K562 (cell line): ENCODE measurements around the gene NLRC3. TPM values are rescaled to one million over a fixed set of nuclear protein-coding genes. Genes with fewer than 3 reads are reported as not detected.

ENCODE experiments used
- ATAC-seq: fragments of 200-7000 bp; cut with Tn5 transposase; 3 replicates; pipeline ENCODE4 v1.9.1; 2020; ENCODE audit warnings: moderate library complexity
- BruUV-seq: library from RNA; stranded (reverse); fragments of 400-500 nt; replicated peaks from 2 replicates; lab custom pipeline; 2021; lab: Mats Ljungman, UMichigan
- CTCF ChIA-PET: fragments of 300-600 bp; formaldehyde crosslinking; extraction: SDS; loops from one replicate; lab custom pipeline; 2021; ENCODE audit warnings: low intra/inter-chr PET ratio; lab: Yijun Ruan, JAX
- POLR2A ChIA-PET: fragments of 300-600, 350-650 bp; sonication (Branson Sonifier 250); formaldehyde crosslinking; extraction: SDS; loops from one replicate; lab custom pipeline; 2021; ENCODE audit warnings: antibody characterized with exemption, inconsistent platforms; lab: Yijun Ruan, JAX
- DNase-seq, 4 experiments: peaks; one replicate each; pipeline versions ENCODE4 v3.0.0 to v3.0.0-alpha.2; 2011 to 2018; ENCODE audit warnings: low spot score in 3 of 4, mixed read lengths in 3 of 4; ENCODE audit errors: extremely low read depth in 1 of 4
- FAIRE-seq: peaks from 2 replicates; lab custom pipeline; 2011; peaks lifted over from hg19 to GRCh38; lab: Jason Lieb, UNC
- H2AFZ ChIP-seq: 2 replicates; pipeline ENCODE4 v1.6.0; 2011; ENCODE audit warnings: low read depth, low read length, control low read depth, inconsistent platforms
- H3K27ac ChIP-seq: fragments of 200-600 bp; 3 replicates; pipeline ENCODE4 v1.8.0; 2011; ENCODE audit warnings: low read depth, mild to moderate bottlenecking, control low read depth, inconsistent platforms, low read length, moderate library complexity, mixed read lengths; ENCODE audit errors: extremely low read depth
- H3K27me3 ChIP-seq, 2 experiments: fragments of 300-600 bp in 1 of 2; 2 replicates in 1 of 2; 3 replicates in 1 of 2; pipeline versions ENCODE4 v1.6.0 to v1.8.0; 2011; ENCODE audit warnings: inconsistent platforms in 2 of 2, low read length in 2 of 2, mild to moderate bottlenecking in 1 of 2, mixed read lengths in 1 of 2, moderate library complexity in 1 of 2; ENCODE audit not compliant: control insufficient read depth in 2 of 2, insufficient read depth in 2 of 2
- H3K36me3 ChIP-seq: fragments of 300-600 bp; 3 replicates; pipeline ENCODE4 v1.8.0; 2011; ENCODE audit warnings: mild to moderate bottlenecking, low read length, inconsistent platforms; ENCODE audit not compliant: control insufficient read depth, insufficient read depth
- H3K4me1 ChIP-seq, 2 experiments: fragments of 200-600 bp in 1 of 2; replicated peaks in 1 of 2; 2 replicates in 1 of 2; 3 replicates in 1 of 2; pipeline versions ENCODE4 v1.5.1 to v1.8.0; 2011; ENCODE audit warnings: inconsistent platforms in 2 of 2, low read length in 2 of 2, mild to moderate bottlenecking in 1 of 2, mixed read lengths in 1 of 2, moderate library complexity in 1 of 2; ENCODE audit not compliant: control insufficient read depth in 2 of 2, insufficient read depth in 2 of 2
- H3K4me2 ChIP-seq: 2 replicates; pipeline ENCODE4 v1.6.1; 2011; ENCODE audit warnings: low read length, control low read depth, inconsistent platforms, mixed read lengths; ENCODE audit not compliant: insufficient read depth
- H3K4me3 ChIP-seq: fragments of 200-600 bp; sonication (generic), shearing (Covaris generic); 2 replicates; pipeline ENCODE4 v1.5.1; 2016; ENCODE audit warnings: control low read depth, inconsistent platforms
- H3K79me2 ChIP-seq: fragments of 200-600 bp; 3 replicates; pipeline ENCODE4 v1.8.0; 2011; ENCODE audit warnings: low read length, inconsistent platforms; ENCODE audit not compliant: control insufficient read depth, insufficient read depth
- H3K9ac ChIP-seq, 2 experiments: 2 replicates each; pipeline versions ENCODE4 v1.6.0 to v1.6.1; 2011; ENCODE audit warnings: low read depth in 2 of 2, low read length in 2 of 2, control low read depth in 1 of 2, inconsistent platforms in 1 of 2, mild to moderate bottlenecking in 1 of 2, mixed read lengths in 1 of 2; ENCODE audit not compliant: insufficient read depth in 1 of 2
- H3K9me1 ChIP-seq: one replicate; pipeline ENCODE4 v1.6.0; 2011; ENCODE audit warnings: inconsistent platforms, mild to moderate bottlenecking, low read length, moderate library complexity; ENCODE audit not compliant: control insufficient read depth, insufficient read depth
- H3K9me3 ChIP-seq: replicated peaks from 2 replicates; pipeline ENCODE4 v1.5.1; 2011; ENCODE audit warnings: low read depth, low read length, inconsistent platforms; ENCODE audit not compliant: control insufficient read depth, insufficient read depth
- H4K20me1 ChIP-seq: replicated peaks from 2 replicates; pipeline ENCODE4 v1.6.1; 2011; ENCODE audit warnings: low read length, inconsistent platforms, mixed read lengths; ENCODE audit not compliant: control insufficient read depth, insufficient read depth
- CBX3 ChIP-seq, 2 experiments: IDR thresholded peaks; 1 replicate in 1 of 2; 2 replicates in 1 of 2; pipeline ENCODE4 v1.6.1; 2012; ENCODE audit warnings: inconsistent platforms in 2 of 2, low read length in 2 of 2, borderline replicate concordance in 1 of 2, control low read depth in 1 of 2
- EHMT2 ChIP-seq: fragments of 450-650 bp; IDR thresholded peaks from 2 replicates; pipeline ENCODE4 v1.6.1; 2018; ENCODE audit warnings: antibody characterized with exemption
- FOXJ3 ChIP-seq: sonication (generic); formaldehyde crosslinking; IDR thresholded peaks from 2 replicates; pipeline ENCODE4 v1.4.0; 2020; ENCODE audit warnings: mild to moderate bottlenecking, missing genetic modification reagents
- WGBS: fragments of 100-300 bp; shearing (Covaris generic); methylation state at CpG from one replicate; pipeline ENCODE4 v1.1.6; 2016; ENCODE audit warnings: low coverage, mixed read lengths; ENCODE audit not compliant: insufficient coverage; ENCODE audit errors: missing lambda C conversion rate; 5-methylcytosine and 5-hydroxymethylcytosine counted together
- in situ Hi-C: fragments of 300-500 bp; cut with MboI; formaldehyde crosslinking; loops from 4 replicates; pipeline ENCODE4 v1.15.0; 2018; ENCODE audit warnings: inconsistent platforms, mixed read lengths
- intact Hi-C: fragments of 100-400 bp; cut with micrococcal nuclease; formaldehyde crosslinking; loops from 2 replicates; pipeline ENCODE4 v1.14.2; 2022
- polyA plus RNA-seq, 8 experiments: library from polyadenylated mRNA; depleted of rRNA in 4 of 8; stranded (reverse) in 5 of 8; unstranded in 3 of 8; fragments of >200 nt; fragmentation: Nextera tagmentation in 2 of 8; fragmentation: Illumina TruSeq in 1 of 8; extraction: Ambion mirVana in 2 of 8; extraction: Trizol in 1 of 8; gene quantifications; 2 replicates each; pipeline versions ENCODE4 v1.2.1 to v1.2.3, GENCODE V29; 2011 to 2014; ENCODE audit warnings: inconsistent platforms in 1 of 8, missing spikeins in 1 of 8
- total RNA-seq, 7 experiments: library from RNA; depleted of rRNA in 6 of 7; stranded (reverse); fragments of >200 nt in 6 of 7; fragmentation: Illumina TruSeq in 2 of 7; extraction: Trizol in 2 of 7; gene quantifications; 2 replicates each; pipeline versions ENCODE4 v1.2.1 to v1.2.3, GENCODE V29; 2011 to 2021; ENCODE audit warnings: low replicate concordance in 1 of 7

The NLRC3 gene
- total and polyA plus RNA-seq, 9 of the 15 experiments (the other 6 are each of a cell fraction or from before 2014, with no cell fraction given), result 0.03 to 0.13 (median 0.03) TPM; not detected in 4

GRCh38 chr16:3553138-3553923 is 23.9 kb downstream of the NLRC3 start:
- ChIA-PET POLR2A (interaction anchor here (0.5 to 1.4 kb wide), 2 partner anchors 13 to 29 kb away, joined by 3 read pairs; no protein-coding TSS in a partner anchor), CTCF (no interaction called here)
- Histone ChIP-seq H3K9me1 (peaks cover 3% of the 10 kb centered on the region), H3K9me3 (no peaks in the 10 kb centered on the region), H3K4me2 (no peak overlapping the region), H3K9ac (no peak overlapping the region), H3K79me2 (no peaks in the 10 kb centered on the region), H3K4me1 (no peaks in the 10 kb centered on the region; a peak in 1 of 5 replicates), H3K4me3 (no peak overlapping the region), H4K20me1 (no peaks in the 10 kb centered on the region), H3K27ac (no peak overlapping the region), H2AFZ (no peak overlapping the region), H3K36me3 (no peaks in the 10 kb centered on the region), H3K27me3 (peaks cover 29 to 62% of the 10 kb centered on the region in 2 experiments)
- no TSS peak for BruUV-seq
- 5% methylated on average over 11 of the region's 11 CpGs for WGBS
- ATAC-seq (no peak), FAIRE-seq (no peak), DNase-seq (no peak)
- intact Hi-C loops, result no loop called here
- in situ Hi-C loops, result no loop called here
- no peak for TF ChIP-seq FOXJ3 (CRISPR knock-in tag)

GRCh38 chr16:3550851-3551847 is 26.1 kb downstream of the NLRC3 start:
- no peaks in the 10 kb centered on the region for H4K20me1 ChIP-seq
- FAIRE-seq (no peak), ATAC-seq (no peak), DNase-seq (no peak)
- H3K4me2 ChIP-seq, result no peak overlapping the region
- no peak overlapping the region for H2AFZ ChIP-seq
- no peaks in the 10 kb centered on the region for H3K36me3 ChIP-seq
- H3K27me3 ChIP-seq, result peaks cover 15 to 56% of the 10 kb centered on the region in 2 experiments
- no TSS peak for BruUV-seq
- H3K4me3 ChIP-seq, result no peak overlapping the region
- no peaks in the 10 kb centered on the region for H3K9me3 ChIP-seq
- in situ Hi-C loops (no loop called here), intact Hi-C loops (no loop called here)
- ChIA-PET POLR2A (no interaction called here), CTCF (no interaction called here)
- TF ChIP-seq EHMT2 (0 out of 2 replicates have a peak, but pooled peaks have one; percentile 7), CBX3 (IDR thresholded peaks at IDR 0.05; ENCODE audit: borderline replicate concordance in 1 of 2, low read length in 2 of 2) (no peak)
- no peaks in the 10 kb centered on the region; a peak in 1 of 5 replicates for H3K4me1 ChIP-seq
- H3K27ac ChIP-seq, result no peak overlapping the region
- WGBS, result 0% methylated on average over 6 of the region's 6 CpGs
- no peak overlapping the region for H3K9ac ChIP-seq
- H3K79me2 ChIP-seq, result no peaks in the 10 kb centered on the region
- H3K9me1 ChIP-seq, result no peaks in the 10 kb centered on the region
